Measurements from ENCODE around the gene PCDHB13.
A peak's percentile ranks its signal among the peaks of the same experiment; 100 is the strongest.
"Not testable (repeated sequence)": the region's sequence is repeated elsewhere in the genome, so short reads cannot be mapped to it uniquely, and the experiment has no call there.

The PCDHB13 gene

GRCh38 chr5:141201646-141202045 lies 12.1 kb upstream of the PCDHB13 start:
- H3K4me3 ChIP-seq (ENCODE audit: low read length in 2 of 2): not testable (repeated sequence)

GRCh38 chr5:141208478-141208877 lies 5.2 kb upstream of the PCDHB13 start, which contains the start of gene PCDHB12:
Gene PCDHB12 (plus strand): TSS chr5:141208719. CDS start chr5:141208908, 189 bp downstream.
- no peak within 1 kb of the TSS for H3K4me3 ChIP-seq (ENCODE audit: low read length in 2 of 2)
- H3K4me1 ChIP-seq (ENCODE audit: control insufficient read depth in 2 of 2, insufficient read depth in 2 of 2, low read length in 2 of 2): no peaks in the 10 kb centered on the region
- H3K27ac ChIP-seq (ENCODE audit: low read depth in 2 of 2, low read length in 2 of 2): no peak within 1 kb of the TSS
- no peaks in the 10 kb centered on the region for H3K36me3 ChIP-seq (ENCODE audit: control insufficient read depth in 2 of 2, insufficient read depth in 2 of 2, low read length in 2 of 2)
- H3K9ac ChIP-seq (ENCODE audit: low read depth in 1 of 2, low read length in 2 of 2): no peak within 1 kb of the TSS
- H3K9me3 ChIP-seq (ENCODE audit: control insufficient read depth in 2 of 2, low read length in 2 of 2): no peaks in the 10 kb centered on the region
- H3K27me3 ChIP-seq (ENCODE audit: control insufficient read depth in 2 of 2, insufficient read depth in 2 of 2, low read length in 2 of 2): no peaks in the 10 kb centered on the region

More at GRCh38 chr5:141201646-141202045, 12.1 kb upstream of the PCDHB13 start:
- not testable (repeated sequence) for H3K27me3 ChIP-seq (ENCODE audit: control insufficient read depth in 2 of 2, insufficient read depth in 2 of 2, low read length in 2 of 2); H3K36me3 ChIP-seq (ENCODE audit: control insufficient read depth in 2 of 2, insufficient read depth in 2 of 2, low read length in 2 of 2); H3K9me3 ChIP-seq (ENCODE audit: control insufficient read depth in 2 of 2, low read length in 2 of 2); H3K9ac ChIP-seq (ENCODE audit: low read depth in 1 of 2, low read length in 2 of 2); H3K27ac ChIP-seq (ENCODE audit: low read depth in 2 of 2, low read length in 2 of 2); H3K4me1 ChIP-seq (ENCODE audit: control insufficient read depth in 2 of 2, insufficient read depth in 2 of 2, low read length in 2 of 2)

DNA sequence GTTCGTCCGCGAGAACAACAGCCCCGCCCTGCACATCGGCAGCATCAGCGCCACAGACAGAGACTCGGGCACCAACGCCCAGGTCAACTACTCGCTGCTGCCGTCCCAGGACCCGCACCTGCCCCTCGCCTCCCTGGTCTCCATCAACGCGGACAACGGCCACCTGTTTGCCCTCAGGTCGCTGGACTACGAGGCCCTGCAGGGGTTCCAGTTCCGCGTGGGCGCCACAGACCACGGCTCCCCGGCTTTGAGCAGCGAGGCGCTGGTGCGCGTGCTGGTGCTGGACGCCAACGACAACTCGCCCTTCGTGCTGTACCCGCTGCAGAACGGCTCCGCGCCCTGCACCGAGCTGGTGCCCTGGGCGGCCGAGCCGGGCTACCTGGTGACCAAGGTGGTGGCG lies 3.4 kb upstream of the PCDHB13 start:
- not testable (repeated sequence) for H3K27me3 ChIP-seq (ENCODE audit: control insufficient read depth in 2 of 2, insufficient read depth in 2 of 2, low read length in 2 of 2); H3K4me1 ChIP-seq (ENCODE audit: control insufficient read depth in 2 of 2, insufficient read depth in 2 of 2, low read length in 2 of 2); H3K4me3 ChIP-seq (ENCODE audit: low read length in 2 of 2); H3K9me3 ChIP-seq (ENCODE audit: control insufficient read depth in 2 of 2, low read length in 2 of 2); H3K9ac ChIP-seq (ENCODE audit: low read depth in 1 of 2, low read length in 2 of 2); H3K27ac ChIP-seq (ENCODE audit: low read depth in 2 of 2, low read length in 2 of 2); H3K36me3 ChIP-seq (ENCODE audit: control insufficient read depth in 2 of 2, insufficient read depth in 2 of 2, low read length in 2 of 2)

- not testable (repeated sequence) for H3K4me3 ChIP-seq (ENCODE audit: low read length in 2 of 2); H3K9ac ChIP-seq (ENCODE audit: low read depth in 1 of 2, low read length in 2 of 2); H3K4me1 ChIP-seq (ENCODE audit: control insufficient read depth in 2 of 2, insufficient read depth in 2 of 2, low read length in 2 of 2); H3K9me3 ChIP-seq (ENCODE audit: control insufficient read depth in 2 of 2, low read length in 2 of 2); H3K27me3 ChIP-seq (ENCODE audit: control insufficient read depth in 2 of 2, insufficient read depth in 2 of 2, low read length in 2 of 2); H3K36me3 ChIP-seq (ENCODE audit: control insufficient read depth in 2 of 2, insufficient read depth in 2 of 2, low read length in 2 of 2); H3K27ac ChIP-seq (ENCODE audit: low read depth in 2 of 2, low read length in 2 of 2)
Observed at GRCh38 chr5:141210849-141211248, 2.9 kb upstream of the PCDHB13 start.

GRCh38 chr5:141214583-141214982 lies 864 bp downstream of the PCDHB13 start:
- H3K9ac ChIP-seq (ENCODE audit: low read depth in 1 of 2, low read length in 2 of 2); H3K4me1 ChIP-seq (ENCODE audit: control insufficient read depth in 2 of 2, insufficient read depth in 2 of 2, low read length in 2 of 2); H3K4me3 ChIP-seq (ENCODE audit: low read length in 2 of 2); H3K36me3 ChIP-seq (ENCODE audit: control insufficient read depth in 2 of 2, insufficient read depth in 2 of 2, low read length in 2 of 2); H3K9me3 ChIP-seq (ENCODE audit: control insufficient read depth in 2 of 2, low read length in 2 of 2); H3K27me3 ChIP-seq (ENCODE audit: control insufficient read depth in 2 of 2, insufficient read depth in 2 of 2, low read length in 2 of 2); H3K27ac ChIP-seq (ENCODE audit: low read depth in 2 of 2, low read length in 2 of 2): not testable (repeated sequence)

DNA sequence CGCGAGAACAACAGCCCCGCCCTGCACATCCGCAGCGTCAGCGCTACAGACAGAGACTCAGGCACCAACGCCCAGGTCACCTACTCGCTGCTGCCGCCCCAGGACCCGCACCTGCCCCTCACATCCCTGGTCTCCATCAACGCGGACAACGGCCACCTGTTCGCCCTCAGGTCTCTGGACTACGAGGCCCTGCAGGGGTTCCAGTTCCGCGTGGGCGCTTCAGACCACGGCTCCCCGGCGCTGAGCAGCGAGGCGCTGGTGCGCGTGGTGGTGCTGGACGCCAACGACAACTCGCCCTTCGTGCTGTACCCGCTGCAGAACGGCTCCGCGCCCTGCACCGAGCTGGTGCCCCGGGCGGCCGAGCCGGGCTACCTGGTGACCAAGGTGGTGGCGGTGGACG lies 1.8 kb downstream of the PCDHB13 start:
- not testable (repeated sequence) for H3K4me3 ChIP-seq (ENCODE audit: low read length in 2 of 2); H3K27ac ChIP-seq (ENCODE audit: low read depth in 2 of 2, low read length in 2 of 2); H3K27me3 ChIP-seq (ENCODE audit: control insufficient read depth in 2 of 2, insufficient read depth in 2 of 2, low read length in 2 of 2); H3K9me3 ChIP-seq (ENCODE audit: control insufficient read depth in 2 of 2, low read length in 2 of 2); H3K36me3 ChIP-seq (ENCODE audit: control insufficient read depth in 2 of 2, insufficient read depth in 2 of 2, low read length in 2 of 2); H3K9ac ChIP-seq (ENCODE audit: low read depth in 1 of 2, low read length in 2 of 2); H3K4me1 ChIP-seq (ENCODE audit: control insufficient read depth in 2 of 2, insufficient read depth in 2 of 2, low read length in 2 of 2)

- not testable (repeated sequence) for H3K4me1 ChIP-seq (ENCODE audit: control insufficient read depth in 2 of 2, insufficient read depth in 2 of 2, low read length in 2 of 2); H3K27me3 ChIP-seq (ENCODE audit: control insufficient read depth in 2 of 2, insufficient read depth in 2 of 2, low read length in 2 of 2); H3K27ac ChIP-seq (ENCODE audit: low read depth in 2 of 2, low read length in 2 of 2); H3K4me3 ChIP-seq (ENCODE audit: low read length in 2 of 2); H3K36me3 ChIP-seq (ENCODE audit: control insufficient read depth in 2 of 2, insufficient read depth in 2 of 2, low read length in 2 of 2); H3K9ac ChIP-seq (ENCODE audit: low read depth in 1 of 2, low read length in 2 of 2); H3K9me3 ChIP-seq (ENCODE audit: control insufficient read depth in 2 of 2, low read length in 2 of 2)
Observed at GRCh38 chr5:141216035-141216434, 2.3 kb downstream of the PCDHB13 start.

DNA sequence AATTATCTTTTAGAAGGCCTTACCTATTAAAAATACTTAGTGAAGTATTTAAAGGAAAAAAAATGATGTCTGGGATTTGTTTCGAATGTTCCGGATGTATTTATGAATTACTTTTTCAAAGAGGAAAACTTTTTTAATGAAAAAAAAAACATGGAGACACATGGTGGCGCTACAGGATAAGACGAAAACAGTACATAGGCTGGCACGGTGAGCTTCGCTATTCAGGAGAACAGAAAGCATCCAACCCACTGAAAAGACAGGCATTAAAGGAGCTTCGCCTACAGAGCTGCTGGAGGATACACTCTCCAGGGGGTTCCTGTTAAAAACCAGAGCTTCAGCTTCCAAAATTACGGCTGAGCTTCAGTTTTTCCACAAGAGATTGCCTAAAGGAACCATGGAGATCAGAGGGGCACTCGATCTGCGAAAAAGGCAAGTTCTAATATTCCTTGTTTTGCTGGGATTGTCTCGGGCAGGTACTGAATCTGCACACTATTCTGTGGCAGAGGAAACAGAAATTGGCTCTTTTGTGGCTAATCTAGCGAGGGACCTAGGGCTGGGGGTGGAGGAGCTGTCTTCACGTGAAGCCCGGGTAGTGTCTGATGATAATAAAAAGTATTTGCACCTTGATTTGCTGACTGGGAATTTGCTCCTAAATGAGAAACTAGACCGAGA lies 9.5 kb downstream of the PCDHB13 start, which contains the start of gene PCDHB14:
Gene PCDHB14, plus strand, starts transcription at position 232 of the 672 bp plus-strand sequence. Its CDS starts 163 bp downstream, at position 395.
- peak within 1 kb of the TSS; percentile 37 to 39 for H3K4me3 ChIP-seq (ENCODE audit: low read length in 2 of 2)
- no peaks in the 10 kb centered on the region for H3K27me3 ChIP-seq (ENCODE audit: control insufficient read depth in 2 of 2, insufficient read depth in 2 of 2, low read length in 2 of 2)
- no peaks in the 10 kb centered on the region for H3K4me1 ChIP-seq (ENCODE audit: control insufficient read depth in 2 of 2, insufficient read depth in 2 of 2, low read length in 2 of 2)
- peaks cover 13 to 17% of the 10 kb centered on the region in 2 donors for H3K9me3 ChIP-seq (ENCODE audit: control insufficient read depth in 2 of 2, low read length in 2 of 2)
- no peak within 1 kb of the TSS for H3K27ac ChIP-seq (ENCODE audit: low read depth in 2 of 2, low read length in 2 of 2)
- no peak within 1 kb of the TSS for H3K9ac ChIP-seq (ENCODE audit: low read depth in 1 of 2, low read length in 2 of 2)
- no peaks in the 10 kb centered on the region for H3K36me3 ChIP-seq (ENCODE audit: control insufficient read depth in 2 of 2, insufficient read depth in 2 of 2, low read length in 2 of 2)

DNA sequence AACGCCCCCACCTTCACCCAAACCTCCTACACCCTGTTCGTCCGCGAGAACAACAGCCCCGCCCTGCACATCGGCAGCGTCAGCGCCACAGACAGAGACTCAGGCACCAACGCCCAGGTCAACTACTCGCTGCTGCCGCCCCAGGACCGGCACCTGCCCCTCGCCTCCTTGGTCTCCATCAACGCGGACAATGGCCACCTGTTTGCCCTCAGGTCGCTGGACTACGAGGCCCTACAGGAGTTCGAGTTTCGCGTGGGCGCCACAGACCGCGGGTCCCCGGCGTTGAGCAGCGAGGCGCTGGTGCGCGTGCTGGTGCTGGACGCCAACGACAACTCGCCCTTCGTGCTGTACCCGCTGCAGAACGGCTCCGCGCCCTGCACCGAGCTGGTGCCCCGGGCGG lies 11.1 kb downstream of the PCDHB13 start:
- H3K27ac ChIP-seq (ENCODE audit: low read depth in 2 of 2, low read length in 2 of 2); H3K27me3 ChIP-seq (ENCODE audit: control insufficient read depth in 2 of 2, insufficient read depth in 2 of 2, low read length in 2 of 2); H3K36me3 ChIP-seq (ENCODE audit: control insufficient read depth in 2 of 2, insufficient read depth in 2 of 2, low read length in 2 of 2); H3K4me1 ChIP-seq (ENCODE audit: control insufficient read depth in 2 of 2, insufficient read depth in 2 of 2, low read length in 2 of 2); H3K4me3 ChIP-seq (ENCODE audit: low read length in 2 of 2); H3K9ac ChIP-seq (ENCODE audit: low read depth in 1 of 2, low read length in 2 of 2): not testable (repeated sequence)
- peaks cover 13 to 16% of the 10 kb centered on the region in 2 donors for H3K9me3 ChIP-seq (ENCODE audit: control insufficient read depth in 2 of 2, low read length in 2 of 2)

DNA sequence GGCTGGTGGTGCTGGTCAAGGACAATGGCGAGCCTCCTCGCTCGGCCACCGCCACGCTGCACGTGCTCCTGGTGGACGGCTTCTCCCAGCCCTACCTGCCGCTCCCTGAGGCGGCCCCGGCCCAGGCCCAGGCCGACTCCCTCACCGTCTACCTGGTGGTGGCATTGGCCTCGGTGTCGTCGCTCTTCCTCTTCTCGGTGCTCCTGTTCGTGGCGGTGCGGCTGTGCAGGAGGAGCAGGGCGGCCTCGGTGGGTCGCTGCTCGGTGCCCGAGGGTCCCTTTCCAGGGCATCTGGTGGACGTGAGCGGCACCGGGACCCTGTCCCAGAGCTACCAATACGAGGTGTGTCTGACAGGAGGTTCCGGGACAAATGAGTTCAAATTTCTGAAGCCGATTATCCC lies 11.7 kb downstream of the PCDHB13 start:
- H3K4me1 ChIP-seq (ENCODE audit: control insufficient read depth in 2 of 2, insufficient read depth in 2 of 2, low read length in 2 of 2); H3K36me3 ChIP-seq (ENCODE audit: control insufficient read depth in 2 of 2, insufficient read depth in 2 of 2, low read length in 2 of 2); H3K27me3 ChIP-seq (ENCODE audit: control insufficient read depth in 2 of 2, insufficient read depth in 2 of 2, low read length in 2 of 2); H3K4me3 ChIP-seq (ENCODE audit: low read length in 2 of 2); H3K27ac ChIP-seq (ENCODE audit: low read depth in 2 of 2, low read length in 2 of 2); H3K9ac ChIP-seq (ENCODE audit: low read depth in 1 of 2, low read length in 2 of 2): not testable (repeated sequence)
- H3K9me3 ChIP-seq (ENCODE audit: control insufficient read depth in 2 of 2, low read length in 2 of 2): peaks cover 10 to 16% of the 10 kb centered on the region in 2 donors

Measured in mucosa of rectum (tissue), 2 donors.